Esophagus squamous epithelium (tissue), 4 donors: ENCODE measurements around the gene PTPRN2.

Experiments
- CTCF ChIP-seq, 6 experiments: fragments of 450-650 bp in 4 of 6; fragments of 200-600 bp in 2 of 6; sonication (generic) in 2 of 6; IDR thresholded peaks; one replicate each; pipeline ENCODE4 v1.5.1; 2016 to 2019; ENCODE audit warnings: antibody characterized with exemption in 6 of 6, mild to moderate bottlenecking in 4 of 6, moderate library complexity in 4 of 6
- POLR2A ChIP-seq, 4 donors: fragments of 450-650 bp; IDR thresholded peaks; one replicate each; pipeline ENCODE4 v1.6.1; 2017; ENCODE audit warnings: antibody characterized with exemption in 4 of 4, mild to moderate bottlenecking in 4 of 4, moderate library complexity in 3 of 4

GRCh38 chr7:157517782-157518513 is 1069.7 kb downstream of the PTPRN2 start:
- no peak for TF ChIP-seq CTCF (IDR thresholded peaks at IDR 0.05)
- no peak for TF ChIP-seq POLR2A (IDR thresholded peaks at IDR 0.05)
